Tibial nerve (tissue), 3 donors: ENCODE data around the gene ISM1.

Source experiments
- POLR2A ChIP-seq, 2 donors: fragments of 450-650 bp; IDR thresholded peaks; one replicate each; pipeline ENCODE4 v1.6.1; 2017; ENCODE audit warnings: antibody characterized with exemption in 2 of 2, mild to moderate bottlenecking in 2 of 2, moderate library complexity in 2 of 2
- TF ChIP-seq, protein P1 (sequence below), 5 experiments: fragments of 200-600 bp in 3 of 5; fragments of 450-650 bp in 2 of 5; sonication (generic) in 3 of 5; IDR thresholded peaks; one replicate each; pipeline ENCODE4 v1.5.1; 2016 to 2019; ENCODE audit warnings: antibody characterized with exemption in 5 of 5, mild to moderate bottlenecking in 3 of 5, moderate library complexity in 2 of 5

DNA sequence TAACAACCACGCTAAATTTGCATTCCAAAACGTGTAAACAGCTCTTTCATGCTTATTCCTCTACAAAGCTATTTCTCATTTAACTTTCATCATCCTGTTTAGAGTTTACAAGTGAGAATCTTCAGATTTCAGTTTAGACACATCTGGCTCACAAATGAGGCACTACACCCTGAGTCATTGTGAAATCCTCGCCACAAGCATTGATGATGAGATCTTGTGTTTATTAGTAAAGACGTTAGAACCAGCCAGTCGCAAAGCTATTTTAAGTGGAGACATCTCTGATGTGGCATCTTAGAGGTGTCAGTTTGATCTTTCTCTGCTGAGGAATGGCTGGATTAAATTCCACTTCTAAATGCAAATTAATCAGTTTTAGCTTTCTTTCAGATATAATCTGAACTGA, 8.3 kb upstream of the ISM1 start:
- TF ChIP-seq, protein P1, sequence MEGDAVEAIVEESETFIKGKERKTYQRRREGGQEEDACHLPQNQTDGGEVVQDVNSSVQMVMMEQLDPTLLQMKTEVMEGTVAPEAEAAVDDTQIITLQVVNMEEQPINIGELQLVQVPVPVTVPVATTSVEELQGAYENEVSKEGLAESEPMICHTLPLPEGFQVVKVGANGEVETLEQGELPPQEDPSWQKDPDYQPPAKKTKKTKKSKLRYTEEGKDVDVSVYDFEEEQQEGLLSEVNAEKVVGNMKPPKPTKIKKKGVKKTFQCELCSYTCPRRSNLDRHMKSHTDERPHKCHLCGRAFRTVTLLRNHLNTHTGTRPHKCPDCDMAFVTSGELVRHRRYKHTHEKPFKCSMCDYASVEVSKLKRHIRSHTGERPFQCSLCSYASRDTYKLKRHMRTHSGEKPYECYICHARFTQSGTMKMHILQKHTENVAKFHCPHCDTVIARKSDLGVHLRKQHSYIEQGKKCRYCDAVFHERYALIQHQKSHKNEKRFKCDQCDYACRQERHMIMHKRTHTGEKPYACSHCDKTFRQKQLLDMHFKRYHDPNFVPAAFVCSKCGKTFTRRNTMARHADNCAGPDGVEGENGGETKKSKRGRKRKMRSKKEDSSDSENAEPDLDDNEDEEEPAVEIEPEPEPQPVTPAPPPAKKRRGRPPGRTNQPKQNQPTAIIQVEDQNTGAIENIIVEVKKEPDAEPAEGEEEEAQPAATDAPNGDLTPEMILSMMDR (IDR thresholded peaks at IDR 0.05): no peak
- TF ChIP-seq POLR2A (IDR thresholded peaks at IDR 0.05): no peak
